Measurements from ENCODE around the gene RASGRF1.
A peak's percentile ranks its signal among the peaks of the same experiment; 100 is the strongest.

The RASGRF1 gene

GRCh38 chr15:78950902-78951840, 139.4 kb downstream of the RASGRF1 start:
- DNase-seq, result no peak

- no peak for DNase-seq
Observed at GRCh38 chr15:78950343-78950742, 140.2 kb downstream of the RASGRF1 start.

GRCh38 chr15:78949461-78949860, 141.1 kb downstream of the RASGRF1 start:
- no peak for DNase-seq

GRCh38 chr15:78947506-78947905, 143.1 kb downstream of the RASGRF1 start:
- DNase-seq, result no peak

GRCh38 chr15:78946493-78946892, 144.1 kb downstream of the RASGRF1 start:
- DNase-seq, result no peak

- peak; percentile 27 for DNase-seq
Observed at GRCh38 chr15:78944669-78945407, 145.7 kb downstream of the RASGRF1 start, which contains the start of gene CTSH. Gene CTSH (minus strand): TSS chr15:78945046. CDS start chr15:78944981, 65 bp downstream.

- no peak for DNase-seq
Observed at GRCh38 chr15:78944202-78944625, 146.4 kb downstream of the RASGRF1 start.

GRCh38 chr15:78943692-78944091, 146.9 kb downstream of the RASGRF1 start:
- DNase-seq, result no peak

GRCh38 chr15:78942741-78943140, 147.8 kb downstream of the RASGRF1 start:
- DNase-seq, result no peak

GRCh38 chr15:78938658-78939488, 151.7 kb downstream of the RASGRF1 start:
- DNase-seq, result no peak

- no peak for DNase-seq
Observed at GRCh38 chr15:78937132-78937739, 153.3 kb downstream of the RASGRF1 start.

- no peak for DNase-seq
Observed at GRCh38 chr15:78934655-78935023, 155.9 kb downstream of the RASGRF1 start.

- DNase-seq, result no peak
Observed at GRCh38 chr15:78933823-78934654, 156.5 kb downstream of the RASGRF1 start.

- DNase-seq, result no peak
Observed at GRCh38 chr15:78933187-78933822, 157.3 kb downstream of the RASGRF1 start.

GRCh38 chr15:78932258-78932808, 158.2 kb downstream of the RASGRF1 start:
- DNase-seq, result no peak

GRCh38 chr15:78931439-78932257, 158.9 kb downstream of the RASGRF1 start:
- no peak for DNase-seq

- no peak for DNase-seq
Observed at GRCh38 chr15:78930577-78931388, 159.8 kb downstream of the RASGRF1 start.

GRCh38 chr15:78929536-78930264, 160.9 kb downstream of the RASGRF1 start:
- DNase-seq, result no peak

Measured in NCI-H524 treated with DMSO at 0.1 percent for 48 hours (cell line).